ENCODE measurements around the gene EMX1.
"Not testable (repeated sequence)": the region's sequence is repeated elsewhere in the genome, so short reads cannot be mapped to it uniquely, and the experiment has no call there.

Gene EMX1

GRCh38 chr2:72901426-72901825, 15.9 kb upstream of the EMX1 start:
- TF ChIP-seq SUZ12 (IDR thresholded peaks at IDR 0.05; ENCODE audit: extremely low read depth, insufficient read depth, insufficient read length) (no peak), ZNF274 (IDR thresholded peaks at IDR 0.05; ENCODE audit: low read depth, low read length) (no peak), YY1 (IDR thresholded peaks at IDR 0.05; ENCODE audit: insufficient read depth, insufficient read length) (no peak)
- Histone ChIP-seq H3K36me3 (ENCODE audit: insufficient read depth, insufficient read length, low read length) (no peaks in the 10 kb centered on the region), H3K27me3 (ENCODE audit: insufficient read depth, insufficient read length) (peaks cover 62% of the 10 kb centered on the region)

GRCh38 chr2:72907369-72907768, 9.9 kb upstream of the EMX1 start:
- H3K27me3 ChIP-seq (ENCODE audit: insufficient read depth, insufficient read length): peaks cover 64% of the 10 kb centered on the region
- not testable (repeated sequence) for H3K36me3 ChIP-seq (ENCODE audit: insufficient read depth, insufficient read length, low read length); DNase-seq (ENCODE audit: low read depth, low spot score); H3K9me3 ChIP-seq (ENCODE audit: insufficient read depth, low read length); H3K4me3 ChIP-seq (ENCODE audit: insufficient read length, low read depth); H3K4me1 ChIP-seq (ENCODE audit: insufficient read depth, insufficient read length); H3K9ac ChIP-seq (ENCODE audit: insufficient read length, low read depth)

More at GRCh38 chr2:72901426-72901825, 15.9 kb upstream of the EMX1 start:
- Histone ChIP-seq H3K9me3 (ENCODE audit: insufficient read depth, low read length) (no peaks in the 10 kb centered on the region), H3K9ac (ENCODE audit: insufficient read length, low read depth) (no peak overlapping the region), H3K4me1 (ENCODE audit: insufficient read depth, insufficient read length) (no peaks in the 10 kb centered on the region), H3K4me3 (ENCODE audit: insufficient read length, low read depth) (no peak overlapping the region)
- DNase-seq (ENCODE audit: low read depth, low spot score): no peak

GRCh38 chr2:72908741-72909140, 8.6 kb upstream of the EMX1 start:
- H3K9ac ChIP-seq (ENCODE audit: insufficient read length, low read depth): no peak overlapping the region
- H3K27me3 ChIP-seq (ENCODE audit: insufficient read depth, insufficient read length): peaks cover 66% of the 10 kb centered on the region
- DNase-seq (ENCODE audit: low read depth, low spot score): no peak
- H3K9me3 ChIP-seq (ENCODE audit: insufficient read depth, low read length): no peaks in the 10 kb centered on the region
- no peak for TF ChIP-seq ZNF274 (IDR thresholded peaks at IDR 0.05; ENCODE audit: low read depth, low read length)
- TF ChIP-seq SUZ12 (IDR thresholded peaks at IDR 0.05; ENCODE audit: extremely low read depth, insufficient read depth, insufficient read length): no peak
- no peak for TF ChIP-seq YY1 (IDR thresholded peaks at IDR 0.05; ENCODE audit: insufficient read depth, insufficient read length)
- H3K4me1 ChIP-seq (ENCODE audit: insufficient read depth, insufficient read length): no peaks in the 10 kb centered on the region
- no peak overlapping the region for H3K4me3 ChIP-seq (ENCODE audit: insufficient read length, low read depth)
- no peaks in the 10 kb centered on the region for H3K36me3 ChIP-seq (ENCODE audit: insufficient read depth, insufficient read length, low read length)

- Histone ChIP-seq H3K4me1 (ENCODE audit: insufficient read depth, insufficient read length) (no peaks in the 10 kb centered on the region), H3K36me3 (ENCODE audit: insufficient read depth, insufficient read length, low read length) (no peaks in the 10 kb centered on the region), H3K4me3 (ENCODE audit: insufficient read length, low read depth) (no peak overlapping the region), H3K9ac (ENCODE audit: insufficient read length, low read depth) (no peak overlapping the region), H3K27me3 (ENCODE audit: insufficient read depth, insufficient read length) (peaks cover 78% of the 10 kb centered on the region), H3K9me3 (ENCODE audit: insufficient read depth, low read length) (no peaks in the 10 kb centered on the region)
- TF ChIP-seq ZNF274 (IDR thresholded peaks at IDR 0.05; ENCODE audit: low read depth, low read length): no peak
- no peak for TF ChIP-seq SUZ12 (IDR thresholded peaks at IDR 0.05; ENCODE audit: extremely low read depth, insufficient read depth, insufficient read length)
- no peak for TF ChIP-seq YY1 (IDR thresholded peaks at IDR 0.05; ENCODE audit: insufficient read depth, insufficient read length)
- DNase-seq (ENCODE audit: low read depth, low spot score): no peak
Measured at GRCh38 chr2:72911256-72911655, 6.1 kb upstream of the EMX1 start.

GRCh38 chr2:72913486-72914205, 3.7 kb upstream of the EMX1 start:
- H3K9me3 ChIP-seq (ENCODE audit: insufficient read depth, low read length): no peaks in the 10 kb centered on the region
- TF ChIP-seq ZNF274 (IDR thresholded peaks at IDR 0.05; ENCODE audit: low read depth, low read length) (no peak), SUZ12 (IDR thresholded peaks at IDR 0.05; ENCODE audit: extremely low read depth, insufficient read depth, insufficient read length) (no peak)
- DNase-seq (ENCODE audit: low read depth, low spot score): no peak
- no peak overlapping the region for H3K9ac ChIP-seq (ENCODE audit: insufficient read length, low read depth)
- H3K36me3 ChIP-seq (ENCODE audit: insufficient read depth, insufficient read length, low read length): no peaks in the 10 kb centered on the region
- peaks cover 2% of the 10 kb centered on the region for H3K4me1 ChIP-seq (ENCODE audit: insufficient read depth, insufficient read length)
- H3K4me3 ChIP-seq (ENCODE audit: insufficient read length, low read depth): no peak overlapping the region
- H3K27me3 ChIP-seq (ENCODE audit: insufficient read depth, insufficient read length): peaks cover 93% of the 10 kb centered on the region

GRCh38 chr2:72914206-72914559, 3.1 kb upstream of the EMX1 start:
- no peak overlapping the region for H3K4me3 ChIP-seq (ENCODE audit: insufficient read length, low read depth)
- H3K9ac ChIP-seq (ENCODE audit: insufficient read length, low read depth): no peak overlapping the region
- peaks cover 2% of the 10 kb centered on the region for H3K4me1 ChIP-seq (ENCODE audit: insufficient read depth, insufficient read length)
- DNase-seq (ENCODE audit: low read depth, low spot score): no peak
- no peaks in the 10 kb centered on the region for H3K36me3 ChIP-seq (ENCODE audit: insufficient read depth, insufficient read length, low read length)
- H3K27me3 ChIP-seq (ENCODE audit: insufficient read depth, insufficient read length): peaks cover 96% of the 10 kb centered on the region
- TF ChIP-seq YY1 (IDR thresholded peaks at IDR 0.05; ENCODE audit: insufficient read depth, insufficient read length): no peak
- TF ChIP-seq SUZ12 (IDR thresholded peaks at IDR 0.05; ENCODE audit: extremely low read depth, insufficient read depth, insufficient read length): no peak
- no peak for TF ChIP-seq ZNF274 (IDR thresholded peaks at IDR 0.05; ENCODE audit: low read depth, low read length)
- H3K9me3 ChIP-seq (ENCODE audit: insufficient read depth, low read length): no peaks in the 10 kb centered on the region

GRCh38 chr2:72914589-72915319, 2.6 kb upstream of the EMX1 start:
- Histone ChIP-seq H3K4me1 (ENCODE audit: insufficient read depth, insufficient read length) (peaks cover 4% of the 10 kb centered on the region), H3K9me3 (ENCODE audit: insufficient read depth, low read length) (no peaks in the 10 kb centered on the region), H3K27me3 (ENCODE audit: insufficient read depth, insufficient read length) (peaks cover 96% of the 10 kb centered on the region), H3K4me3 (ENCODE audit: insufficient read length, low read depth) (no peak overlapping the region), H3K36me3 (ENCODE audit: insufficient read depth, insufficient read length, low read length) (no peaks in the 10 kb centered on the region), H3K9ac (ENCODE audit: insufficient read length, low read depth) (no peak overlapping the region)
- no peak for DNase-seq (ENCODE audit: low read depth, low spot score)
- TF ChIP-seq SUZ12 (IDR thresholded peaks at IDR 0.05; ENCODE audit: extremely low read depth, insufficient read depth, insufficient read length) (no peak), ZNF274 (IDR thresholded peaks at IDR 0.05; ENCODE audit: low read depth, low read length) (no peak), YY1 (IDR thresholded peaks at IDR 0.05; ENCODE audit: insufficient read depth, insufficient read length) (no peak)

Data from NT2/D1 (cell line).